PC-3 (cell line): Measurements from ENCODE around the gene XKR8.
"Not testable (repeated sequence)": the region's sequence is repeated elsewhere in the genome, so short reads cannot be mapped to it uniquely, and the experiment has no call there.

Experiments
- EZH2 ChIP-seq: fragments of 300-600 bp; sonication (generic); IDR thresholded peaks from one replicate; pipeline ENCODE4 v1.6.1; 2017; ENCODE audit warnings: antibody characterized with exemption, mild to moderate bottlenecking, low read length; ENCODE audit not compliant: unreplicated experiment
- EZH2phosphoT487 ChIP-seq: fragments of 300-600 bp; sonication (generic); IDR thresholded peaks from 2 replicates; pipeline ENCODE4 v1.6.1; 2018; ENCODE audit warnings: mild to moderate bottlenecking, antibody characterized with exemption, low read length, borderline replicate concordance
- TF ChIP-seq, protein P1 (sequence below): fragments of 300-600 bp; sonication (generic); conservative IDR thresholded peaks from 2 replicates; pipeline ENCODE4 v1.5.1; 2017; ENCODE audit warnings: antibody characterized with exemption, low read depth, mild to moderate bottlenecking, low read length

DNA sequence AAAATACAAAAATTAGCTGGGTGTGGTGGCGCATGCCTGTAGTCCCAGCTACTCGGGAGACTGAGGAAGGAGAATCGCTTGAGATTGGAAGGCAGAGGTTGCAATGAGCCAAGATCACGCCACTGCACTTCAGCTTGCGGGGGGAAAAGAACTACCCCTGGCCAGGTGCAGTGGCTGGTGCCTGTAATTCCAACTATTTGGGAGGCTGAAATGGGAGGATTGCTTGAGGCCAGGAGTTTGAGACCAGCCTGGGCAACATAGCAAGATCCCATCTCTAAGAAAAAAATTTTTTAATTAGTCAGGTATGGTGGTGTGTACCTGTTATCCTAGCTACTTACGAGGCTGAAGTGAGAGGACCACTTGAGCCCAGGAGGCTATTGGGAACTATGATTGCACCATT is 34.8 kb downstream of the XKR8 start:
- TF ChIP-seq, protein P1, sequence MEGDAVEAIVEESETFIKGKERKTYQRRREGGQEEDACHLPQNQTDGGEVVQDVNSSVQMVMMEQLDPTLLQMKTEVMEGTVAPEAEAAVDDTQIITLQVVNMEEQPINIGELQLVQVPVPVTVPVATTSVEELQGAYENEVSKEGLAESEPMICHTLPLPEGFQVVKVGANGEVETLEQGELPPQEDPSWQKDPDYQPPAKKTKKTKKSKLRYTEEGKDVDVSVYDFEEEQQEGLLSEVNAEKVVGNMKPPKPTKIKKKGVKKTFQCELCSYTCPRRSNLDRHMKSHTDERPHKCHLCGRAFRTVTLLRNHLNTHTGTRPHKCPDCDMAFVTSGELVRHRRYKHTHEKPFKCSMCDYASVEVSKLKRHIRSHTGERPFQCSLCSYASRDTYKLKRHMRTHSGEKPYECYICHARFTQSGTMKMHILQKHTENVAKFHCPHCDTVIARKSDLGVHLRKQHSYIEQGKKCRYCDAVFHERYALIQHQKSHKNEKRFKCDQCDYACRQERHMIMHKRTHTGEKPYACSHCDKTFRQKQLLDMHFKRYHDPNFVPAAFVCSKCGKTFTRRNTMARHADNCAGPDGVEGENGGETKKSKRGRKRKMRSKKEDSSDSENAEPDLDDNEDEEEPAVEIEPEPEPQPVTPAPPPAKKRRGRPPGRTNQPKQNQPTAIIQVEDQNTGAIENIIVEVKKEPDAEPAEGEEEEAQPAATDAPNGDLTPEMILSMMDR, result not testable (repeated sequence)
- TF ChIP-seq EZH2, EZH2phosphoT487: not testable (repeated sequence)
